ENCODE results near the gene WDR38.

WDR38 gene

GRCh38 chr9:124886461-124886860 lies 33.2 kb downstream of the WDR38 start:
- no peak for DNase-seq

GRCh38 chr9:124886866-124887492 lies 33.7 kb downstream of the WDR38 start:
- no peak for DNase-seq

- no peak for DNase-seq
Observed at GRCh38 chr9:124887832-124888231, 34.6 kb downstream of the WDR38 start.

GRCh38 chr9:124889006-124889405 lies 35.7 kb downstream of the WDR38 start:
- no peak for DNase-seq

GRCh38 chr9:124890179-124890578 lies 36.9 kb downstream of the WDR38 start:
- DNase-seq, result no peak

- DNase-seq, result no peak
Observed at GRCh38 chr9:124894035-124894740, 40.9 kb downstream of the WDR38 start.

GRCh38 chr9:124894741-124895170 lies 41.5 kb downstream of the WDR38 start:
- DNase-seq, result no peak

GRCh38 chr9:124897570-124898460 lies 44.6 kb downstream of the WDR38 start:
- DNase-seq, result no peak

GRCh38 chr9:124899845-124900244 lies 46.6 kb downstream of the WDR38 start:
- no peak for DNase-seq

- no peak for DNase-seq
Observed at GRCh38 chr9:124906966-124907365, 53.7 kb downstream of the WDR38 start.
